SK-N-SH treated with all-trans-retinoic acid at 6 μM for 48 hours (cell line): ENCODE results near the gene UCHL3.

Source experiments
- ATAC-seq: fragments of 200-7000 bp; cut with Tn5 transposase; 3 replicates; pipeline ENCODE4 v1.9.1; 2020; ENCODE audit warnings: mild to moderate bottlenecking, moderate library complexity
- ARNTL ChIP-seq: fragments of 450-650 bp; formaldehyde crosslinking; IDR thresholded peaks from 2 replicates; pipeline ENCODE4 v1.5.0; 2020; ENCODE audit warnings: low read depth, mild to moderate bottlenecking, moderate library complexity, borderline replicate concordance
- BACH2 ChIP-seq: fragments of 250-450 bp; sonication (Bioruptor Pico); IDR thresholded peaks from 2 replicates; pipeline ENCODE4 v1.9.0; 2021; ENCODE audit warnings: mild to moderate bottlenecking, borderline replicate concordance
- CSDC2 ChIP-seq: fragments of 250-450 bp; sonication (Bioruptor Pico); IDR thresholded peaks from 2 replicates; pipeline ENCODE4 v1.5.0; 2020; ENCODE audit warnings: mild to moderate bottlenecking, moderate library complexity
- GLIS3 ChIP-seq: fragments of 250-450 bp; sonication (Bioruptor Pico); IDR thresholded peaks from 2 replicates; pipeline ENCODE4 v1.5.0; 2020; ENCODE audit warnings: mild to moderate bottlenecking, moderate library complexity
- ISL1 ChIP-seq: fragments of 250-450 bp; sonication (Bioruptor Pico); IDR thresholded peaks from 2 replicates; pipeline ENCODE4 v2.1.2; 2022; ENCODE audit warnings: mild to moderate bottlenecking, moderate library complexity
- OSR1 ChIP-seq: fragments of 250-450 bp; sonication (Bioruptor Pico); IDR thresholded peaks from 2 replicates; pipeline ENCODE4 v1.8.0; 2022; ENCODE audit warnings: moderate library complexity, mild to moderate bottlenecking, inconsistent platforms
- PATZ1 ChIP-seq: fragments of 250-450 bp; sonication (Bioruptor Pico); IDR thresholded peaks from 2 replicates; pipeline ENCODE4 v1.8.0; 2020; ENCODE audit warnings: mild to moderate bottlenecking, moderate library complexity, borderline replicate concordance
- POU6F1 ChIP-seq: fragments of 250-450 bp; sonication (Bioruptor Pico); IDR thresholded peaks from 2 replicates; pipeline ENCODE4 v1.8.0; 2021; ENCODE audit warnings: low read depth, mild to moderate bottlenecking, moderate library complexity, borderline replicate concordance
- PPARA ChIP-seq: fragments of 250-450 bp; sonication (Bioruptor Pico); IDR thresholded peaks from 2 replicates; pipeline ENCODE4 v1.5.0; 2020; ENCODE audit warnings: mild to moderate bottlenecking, borderline replicate concordance
- SNAI2 ChIP-seq: fragments of 250-450 bp; sonication (Bioruptor Pico); IDR thresholded peaks from 2 replicates; pipeline ENCODE4 v1.5.0; 2020; ENCODE audit warnings: mild to moderate bottlenecking, moderate library complexity
- TCF4 ChIP-seq: fragments of 250-450 bp; sonication (Bioruptor Pico); IDR thresholded peaks from 2 replicates; pipeline ENCODE4 v1.8.0; 2021; ENCODE audit warnings: mild to moderate bottlenecking, moderate library complexity, borderline replicate concordance
- TOX ChIP-seq: fragments of 250-450 bp; sonication (Bioruptor Pico); IDR thresholded peaks from 2 replicates; pipeline ENCODE4 v1.8.0; 2021; ENCODE audit warnings: mild to moderate bottlenecking, moderate library complexity, borderline replicate concordance
- ZC3H10 ChIP-seq: fragments of 250-450 bp; sonication (Bioruptor Pico); IDR thresholded peaks from 2 replicates; pipeline ENCODE4 v1.5.1; 2021; ENCODE audit warnings: mild to moderate bottlenecking, moderate library complexity
- ZFP3 ChIP-seq: fragments of 250-450 bp; sonication (Bioruptor Pico); IDR thresholded peaks from 2 replicates; pipeline ENCODE4 v1.5.0; 2020; ENCODE audit warnings: mild to moderate bottlenecking, moderate library complexity
- ZFP30 ChIP-seq: fragments of 450-650 bp; formaldehyde crosslinking; IDR thresholded peaks from 2 replicates; pipeline ENCODE4 v1.5.0; 2022; ENCODE audit warnings: mild to moderate bottlenecking, moderate library complexity
- ZNF565 ChIP-seq: fragments of 450-650 bp; formaldehyde crosslinking; conservative IDR thresholded peaks from 2 replicates; pipeline ENCODE4 v1.5.0; 2020; ENCODE audit warnings: low read depth, mild to moderate bottlenecking, moderate library complexity
- ZNF8 ChIP-seq: fragments of 450-650 bp; formaldehyde crosslinking; IDR thresholded peaks from 2 replicates; pipeline ENCODE4 v1.5.0; 2020; ENCODE audit warnings: mild to moderate bottlenecking, moderate library complexity
- TF ChIP-seq, protein P1 (sequence below): fragments of 250-450 bp; sonication (Bioruptor Pico); IDR thresholded peaks from 2 replicates; pipeline ENCODE4 v1.5.1; 2021; ENCODE audit warnings: mild to moderate bottlenecking, moderate library complexity
- TF ChIP-seq, protein P2 (sequence below): fragments of 250-450 bp; sonication (Bioruptor Pico); IDR thresholded peaks from 2 replicates; pipeline ENCODE4 v1.5.0; 2020; ENCODE audit warnings: mild to moderate bottlenecking, moderate library complexity
- TF ChIP-seq, protein P3 (sequence below): fragments of 250-450 bp; sonication (Bioruptor Pico); IDR thresholded peaks from 2 replicates; pipeline ENCODE4 v1.5.1; 2020; ENCODE audit warnings: low read depth, mild to moderate bottlenecking, moderate library complexity

Gene UCHL3

GRCh38 chr13:75596657-75597182 is 47.1 kb downstream of the UCHL3 start:
- TF ChIP-seq PATZ1 (CRISPR knock-in tag) = peak; percentile 64; the same call in 1 of the 2 replicates
- TF ChIP-seq OSR1 (CRISPR knock-in tag) = no peak
- peak; percentile 81 for TF ChIP-seq ZFP3
- TF ChIP-seq ARNTL = no peak
- TF ChIP-seq, protein P1, sequence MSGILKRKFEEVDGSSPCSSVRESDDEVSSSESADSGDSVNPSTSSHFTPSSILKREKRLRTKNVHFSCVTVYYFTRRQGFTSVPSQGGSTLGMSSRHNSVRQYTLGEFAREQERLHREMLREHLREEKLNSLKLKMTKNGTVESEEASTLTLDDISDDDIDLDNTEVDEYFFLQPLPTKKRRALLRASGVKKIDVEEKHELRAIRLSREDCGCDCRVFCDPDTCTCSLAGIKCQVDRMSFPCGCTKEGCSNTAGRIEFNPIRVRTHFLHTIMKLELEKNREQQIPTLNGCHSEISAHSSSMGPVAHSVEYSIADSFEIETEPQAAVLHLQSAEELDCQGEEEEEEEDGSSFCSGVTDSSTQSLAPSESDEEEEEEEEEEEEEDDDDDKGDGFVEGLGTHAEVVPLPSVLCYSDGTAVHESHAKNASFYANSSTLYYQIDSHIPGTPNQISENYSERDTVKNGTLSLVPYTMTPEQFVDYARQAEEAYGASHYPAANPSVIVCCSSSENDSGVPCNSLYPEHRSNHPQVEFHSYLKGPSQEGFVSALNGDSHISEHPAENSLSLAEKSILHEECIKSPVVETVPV (CRISPR knock-in tag) = 0 out of 2 replicates have a peak, but pooled peaks have one; percentile 72
- TF ChIP-seq CSDC2 = 0 out of 2 replicates have a peak, but pooled peaks have one; percentile 55
- TF ChIP-seq ISL1 (CRISPR knock-in tag) = peak; percentile 98
- TF ChIP-seq, protein P2, sequence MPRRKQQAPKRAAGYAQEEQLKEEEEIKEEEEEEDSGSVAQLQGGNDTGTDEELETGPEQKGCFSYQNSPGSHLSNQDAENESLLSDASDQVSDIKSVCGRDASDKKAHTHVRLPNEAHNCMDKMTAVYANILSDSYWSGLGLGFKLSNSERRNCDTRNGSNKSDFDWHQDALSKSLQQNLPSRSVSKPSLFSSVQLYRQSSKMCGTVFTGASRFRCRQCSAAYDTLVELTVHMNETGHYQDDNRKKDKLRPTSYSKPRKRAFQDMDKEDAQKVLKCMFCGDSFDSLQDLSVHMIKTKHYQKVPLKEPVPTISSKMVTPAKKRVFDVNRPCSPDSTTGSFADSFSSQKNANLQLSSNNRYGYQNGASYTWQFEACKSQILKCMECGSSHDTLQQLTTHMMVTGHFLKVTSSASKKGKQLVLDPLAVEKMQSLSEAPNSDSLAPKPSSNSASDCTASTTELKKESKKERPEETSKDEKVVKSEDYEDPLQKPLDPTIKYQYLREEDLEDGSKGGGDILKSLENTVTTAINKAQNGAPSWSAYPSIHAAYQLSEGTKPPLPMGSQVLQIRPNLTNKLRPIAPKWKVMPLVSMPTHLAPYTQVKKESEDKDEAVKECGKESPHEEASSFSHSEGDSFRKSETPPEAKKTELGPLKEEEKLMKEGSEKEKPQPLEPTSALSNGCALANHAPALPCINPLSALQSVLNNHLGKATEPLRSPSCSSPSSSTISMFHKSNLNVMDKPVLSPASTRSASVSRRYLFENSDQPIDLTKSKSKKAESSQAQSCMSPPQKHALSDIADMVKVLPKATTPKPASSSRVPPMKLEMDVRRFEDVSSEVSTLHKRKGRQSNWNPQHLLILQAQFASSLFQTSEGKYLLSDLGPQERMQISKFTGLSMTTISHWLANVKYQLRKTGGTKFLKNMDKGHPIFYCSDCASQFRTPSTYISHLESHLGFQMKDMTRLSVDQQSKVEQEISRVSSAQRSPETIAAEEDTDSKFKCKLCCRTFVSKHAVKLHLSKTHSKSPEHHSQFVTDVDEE (CRISPR knock-in tag) = no peak
- TF ChIP-seq ZC3H10 (CRISPR knock-in tag) = peak; percentile 26
- TF ChIP-seq ZFP30 = no peak
- TF ChIP-seq SNAI2 (CRISPR knock-in tag) = peak; percentile 25; the same call in 1 of the 2 replicates
- peak; percentile 24; the same call in 1 of the 2 replicates for TF ChIP-seq TCF4
- no peak for TF ChIP-seq TOX
- TF ChIP-seq ZNF8 (CRISPR knock-in tag) = no peak
- TF ChIP-seq, protein P3, sequence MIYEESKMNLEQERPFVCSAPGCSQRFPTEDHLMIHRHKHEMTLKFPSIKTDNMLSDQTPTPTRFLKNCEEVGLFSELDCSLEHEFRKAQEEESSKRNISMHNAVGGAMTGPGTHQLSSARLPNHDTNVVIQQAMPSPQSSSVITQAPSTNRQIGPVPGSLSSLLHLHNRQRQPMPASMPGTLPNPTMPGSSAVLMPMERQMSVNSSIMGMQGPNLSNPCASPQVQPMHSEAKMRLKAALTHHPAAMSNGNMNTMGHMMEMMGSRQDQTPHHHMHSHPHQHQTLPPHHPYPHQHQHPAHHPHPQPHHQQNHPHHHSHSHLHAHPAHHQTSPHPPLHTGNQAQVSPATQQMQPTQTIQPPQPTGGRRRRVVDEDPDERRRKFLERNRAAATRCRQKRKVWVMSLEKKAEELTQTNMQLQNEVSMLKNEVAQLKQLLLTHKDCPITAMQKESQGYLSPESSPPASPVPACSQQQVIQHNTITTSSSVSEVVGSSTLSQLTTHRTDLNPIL (CRISPR knock-in tag) = peak; percentile 72; the same call in 1 of the 2 replicates
- no peak for TF ChIP-seq BACH2 (CRISPR knock-in tag)
- peak; percentile 79 for ATAC-seq

GRCh38 chr13:75600371-75600770 is 50.8 kb downstream of the UCHL3 start:
- no peak for ATAC-seq
- TF ChIP-seq ARNTL = no peak
- no peak for TF ChIP-seq SNAI2 (CRISPR knock-in tag)
- TF ChIP-seq, protein P1 (CRISPR knock-in tag) = no peak
- TF ChIP-seq PPARA (CRISPR knock-in tag) = no peak
- TF ChIP-seq CSDC2 = no peak
- no peak for TF ChIP-seq TOX
- TF ChIP-seq GLIS3 (CRISPR knock-in tag) = no peak
- TF ChIP-seq, protein P2 (CRISPR knock-in tag) = no peak
- no peak for TF ChIP-seq ZNF565 (CRISPR knock-in tag)
- TF ChIP-seq PATZ1 (CRISPR knock-in tag) = no peak
- no peak for TF ChIP-seq ZNF8 (CRISPR knock-in tag)
- TF ChIP-seq ZFP3 = no peak
- TF ChIP-seq POU6F1 (CRISPR knock-in tag) = no peak
- TF ChIP-seq, protein P3 (CRISPR knock-in tag) = no peak
- no peak for TF ChIP-seq ISL1 (CRISPR knock-in tag)
